ENCODE results near the gene SELENOS. TPM values are rescaled to one million over a fixed set of nuclear protein-coding genes. Genes with fewer than 3 reads are reported as not detected.
A peak's percentile ranks its signal among the peaks of the same experiment; 100 is the strongest.

The SELENOS gene
- total and polyA plus RNA-seq, 11 donors: 38.7 to 209 (median 49.8) TPM

- Histone ChIP-seq H3K36me3 (no peaks in the 10 kb centered on the region), H3K27me3 (no peaks in the 10 kb centered on the region), H3K9me3 (no peaks in the 10 kb centered on the region), H3K4me3 (no peak overlapping the region), H3K4me1 (peaks cover 0 to 43% (median 30%) of the 10 kb centered on the region in 12 donors), H3K27ac (no peak overlapping the region)
- TF ChIP-seq POLR2A (IDR thresholded peaks at IDR 0.05): no peak
- TF ChIP-seq, protein P1, sequence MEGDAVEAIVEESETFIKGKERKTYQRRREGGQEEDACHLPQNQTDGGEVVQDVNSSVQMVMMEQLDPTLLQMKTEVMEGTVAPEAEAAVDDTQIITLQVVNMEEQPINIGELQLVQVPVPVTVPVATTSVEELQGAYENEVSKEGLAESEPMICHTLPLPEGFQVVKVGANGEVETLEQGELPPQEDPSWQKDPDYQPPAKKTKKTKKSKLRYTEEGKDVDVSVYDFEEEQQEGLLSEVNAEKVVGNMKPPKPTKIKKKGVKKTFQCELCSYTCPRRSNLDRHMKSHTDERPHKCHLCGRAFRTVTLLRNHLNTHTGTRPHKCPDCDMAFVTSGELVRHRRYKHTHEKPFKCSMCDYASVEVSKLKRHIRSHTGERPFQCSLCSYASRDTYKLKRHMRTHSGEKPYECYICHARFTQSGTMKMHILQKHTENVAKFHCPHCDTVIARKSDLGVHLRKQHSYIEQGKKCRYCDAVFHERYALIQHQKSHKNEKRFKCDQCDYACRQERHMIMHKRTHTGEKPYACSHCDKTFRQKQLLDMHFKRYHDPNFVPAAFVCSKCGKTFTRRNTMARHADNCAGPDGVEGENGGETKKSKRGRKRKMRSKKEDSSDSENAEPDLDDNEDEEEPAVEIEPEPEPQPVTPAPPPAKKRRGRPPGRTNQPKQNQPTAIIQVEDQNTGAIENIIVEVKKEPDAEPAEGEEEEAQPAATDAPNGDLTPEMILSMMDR (IDR thresholded peaks at IDR 0.05): no peak
- no peak for DNase-seq
- intact Hi-C loops (cut with DNase I): loop anchor here in 7 of 10 donors (5.0 to 10.0 kb wide), 7 partner anchors 67 to 630 kb away; partner anchors contain the start of gene LRRK1 (in 1 of the 7)
- 89 to 92% (median 92%) methylated on average over 11 of the region's 11 CpGs for WGBS, 4 donors
- no peak for ATAC-seq
Measured at GRCh38 chr15:101254157-101255050, 22.9 kb downstream of the SELENOS start.

DNA sequence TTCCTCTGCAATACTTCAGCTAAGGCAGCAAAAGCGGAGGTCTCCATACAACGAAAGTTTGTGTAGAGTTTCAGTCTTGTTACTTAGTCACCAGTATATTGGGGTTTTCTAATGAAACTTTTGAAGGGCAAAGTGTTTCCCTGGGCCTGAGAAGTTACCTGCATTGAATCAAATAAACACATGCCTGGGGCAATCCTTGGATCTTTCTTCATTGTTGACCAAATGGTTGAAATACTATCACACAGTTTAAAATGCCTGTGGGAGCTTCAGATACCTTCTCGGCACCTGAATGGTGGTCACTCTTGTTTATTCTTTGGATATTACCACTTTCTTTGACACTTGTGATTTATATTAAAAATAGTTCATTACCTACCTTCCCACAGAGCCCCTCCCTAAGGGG, 24.4 kb downstream of the SELENOS start:
- intact Hi-C loops (cut with DNase I): loop anchor here in 7 of 10 donors (1.0 to 10.0 kb wide), 7 partner anchors 66 to 628 kb away; no protein-coding TSS in a partner anchor
- H3K27ac ChIP-seq: peak overlapping the region in 11 of 12 donors; percentile 87 to 97 (median 91)
- H3K27me3 ChIP-seq: no peaks in the 10 kb centered on the region
- TF ChIP-seq POLR2A (IDR thresholded peaks at IDR 0.05): no peak
- TF ChIP-seq, protein P1 (IDR thresholded peaks at IDR 0.05): no peak
- H3K4me3 ChIP-seq: peak overlapping the region in 11 of 12 donors; percentile 71 to 99 (median 78)
- no peak for DNase-seq
- WGBS, 4 donors: 56 to 68% (median 63%) methylated on average over 3 of the region's 3 CpGs
- H3K9me3 ChIP-seq: no peaks in the 10 kb centered on the region
- peaks cover 0 to 56% (median 39%) of the 10 kb centered on the region in 12 donors for H3K4me1 ChIP-seq
- no peak for ATAC-seq
- H3K36me3 ChIP-seq: peaks cover 0 to 8% (median 1%) of the 10 kb centered on the region in 9 donors

DNA sequence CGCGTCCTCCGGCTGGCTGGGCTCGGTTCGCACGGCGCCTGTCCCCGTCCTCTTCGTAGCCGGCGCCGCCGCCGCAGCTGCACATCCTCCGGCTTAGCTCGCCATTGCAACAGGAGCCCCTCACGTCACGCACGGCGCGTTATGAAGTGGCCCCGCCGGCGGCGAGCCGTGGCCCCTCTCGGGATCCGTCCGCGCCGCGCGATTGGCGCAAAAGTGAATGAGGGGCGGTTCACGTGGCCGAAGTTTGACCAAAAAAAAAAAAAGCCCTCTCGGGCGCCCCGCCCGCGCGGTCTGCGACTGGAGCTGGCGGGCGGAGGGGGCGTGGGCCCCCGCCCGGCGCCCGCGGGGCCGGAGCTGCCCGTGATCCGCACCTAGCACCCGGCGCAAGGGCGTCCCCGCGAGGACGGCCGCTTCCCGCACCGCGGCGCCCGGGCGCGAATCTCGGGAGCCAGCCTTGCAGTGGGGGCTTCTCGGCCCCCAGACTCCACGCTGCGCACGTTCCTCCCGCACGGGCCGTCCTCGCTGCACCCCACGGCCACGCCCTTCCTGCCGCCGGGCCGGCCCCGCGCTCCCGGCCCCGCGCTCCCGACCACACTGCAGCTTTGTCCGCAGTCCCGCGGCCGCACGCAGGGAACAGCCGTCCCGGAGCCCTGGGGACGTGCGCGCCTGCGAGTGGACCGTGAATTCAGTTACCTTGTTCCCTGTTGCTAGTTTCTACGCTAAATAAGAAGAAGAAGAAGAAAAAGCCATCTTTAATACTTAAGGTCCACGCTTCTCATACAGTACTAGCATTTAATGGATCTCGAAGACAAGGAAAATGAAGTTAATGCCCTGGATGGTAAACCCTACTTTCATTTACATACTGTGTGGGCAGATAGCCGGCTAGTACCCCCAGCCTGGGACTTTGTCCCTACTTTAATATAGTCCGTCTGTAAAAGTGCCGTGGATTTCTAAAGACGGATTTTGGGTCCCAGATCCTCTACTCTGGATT, 25.2 kb downstream of the SELENOS start, which contains the start of gene CHSY1:
Gene CHSY1, minus strand, starts transcription at position 219 of the 991 bp plus-strand sequence. CDS start 592 bp downstream, outside the sequence.
- no peaks in the 10 kb centered on the region for H3K27me3 ChIP-seq
- intact Hi-C loops (cut with DNase I): loop anchor here in 8 of 10 donors (1.0 to 10.0 kb wide), 10 partner anchors 65 to 627 kb away; no protein-coding TSS in a partner anchor
- H3K4me3 ChIP-seq: peak within 1 kb of the TSS; percentile 64 to 99 (median 86)
- ATAC-seq (peak; percentile 83 to 90 (median 90)), DNase-seq (peak; percentile 94 to 96 (median 96))
- TF ChIP-seq POLR2A (IDR thresholded peaks at IDR 0.05): peak; percentile 18 to 88
- TF ChIP-seq, protein P1 (IDR thresholded peaks at IDR 0.05): peak in 8 of 12 donors; percentile 21 to 53 (median 39)
- 1 to 2% (median 1%) methylated on average over 61 to 108 of the region's 108 CpGs for WGBS, 4 donors
- H3K4me1 ChIP-seq: peaks cover 0 to 63% (median 45%) of the 10 kb centered on the region in 12 donors
- no peaks in the 10 kb centered on the region for H3K9me3 ChIP-seq
- H3K27ac ChIP-seq: peak within 1 kb of the TSS; percentile 87 to 97 (median 90)
- peaks cover 0 to 15% (median 4%) of the 10 kb centered on the region in 9 donors for H3K36me3 ChIP-seq

All from heart left ventricle (tissue), 16 donors.